GM10847 (cell line): ENCODE measurements around the gene DYNC1I2.

Source experiments
- POLR2A ChIP-seq: IDR thresholded peaks from 2 replicates; pipeline ENCODE4 v1.6.1; 2011; ENCODE audit not compliant: insufficient read length; ENCODE audit errors: extremely low read depth

DYNC1I2 gene

DNA sequence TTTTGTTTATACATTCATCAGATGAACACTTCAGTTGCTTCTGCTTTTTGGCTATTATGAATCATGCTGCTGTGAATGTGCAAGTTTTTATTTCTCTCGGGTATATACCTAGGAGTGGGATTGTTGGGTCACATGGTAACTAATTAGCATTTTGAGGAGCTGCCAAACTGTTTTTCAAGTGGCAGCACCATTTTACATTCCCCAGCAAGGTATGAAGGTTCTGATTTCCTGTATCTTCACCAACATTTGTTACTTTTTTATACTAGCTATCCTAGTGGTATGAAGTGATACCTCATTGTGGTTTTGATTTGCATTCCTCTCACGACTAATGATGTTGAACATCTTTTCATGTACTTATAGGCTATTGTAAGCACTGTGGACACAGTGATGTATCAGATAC, 53.9 kb downstream of the DYNC1I2 start:
- TF ChIP-seq POLR2A = no peak

DNA sequence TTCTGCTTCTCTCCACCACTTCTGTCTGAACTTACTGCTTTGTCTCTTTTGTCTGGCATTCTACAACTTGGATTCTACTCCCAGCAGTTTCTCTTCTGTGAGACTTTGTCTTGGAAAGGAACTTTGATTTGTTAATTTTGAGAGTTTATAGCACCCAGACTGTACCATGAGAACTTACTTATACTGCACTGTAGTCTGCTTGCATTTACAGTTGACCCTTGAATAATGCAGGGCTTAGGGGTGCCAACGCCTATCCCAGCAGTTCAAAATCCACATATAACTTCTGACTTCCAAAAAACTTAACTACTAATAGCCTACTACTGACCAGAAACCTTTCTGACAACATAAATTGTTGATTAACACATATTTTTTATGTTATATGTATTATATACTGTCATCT, 55.5 kb downstream of the DYNC1I2 start:
- no peak for TF ChIP-seq POLR2A

DNA sequence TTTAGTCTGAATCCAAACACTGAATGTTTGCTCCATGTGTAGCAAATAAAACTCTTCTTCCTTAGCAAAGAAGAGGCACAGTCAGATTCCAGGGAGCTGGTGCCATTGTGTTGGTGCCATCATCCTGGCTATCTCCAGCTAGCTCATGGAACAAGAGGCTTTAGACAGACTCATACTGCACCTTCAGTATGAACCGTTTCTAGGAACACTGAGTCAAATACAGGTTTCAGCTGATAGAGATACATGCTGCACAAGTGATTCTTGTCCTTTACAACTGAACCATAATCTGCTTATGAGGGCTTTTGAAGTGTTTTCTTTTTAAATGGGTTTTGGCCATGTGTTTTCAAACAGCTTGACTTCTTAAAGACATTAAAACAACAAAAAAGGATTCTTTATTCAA, 57.9 kb downstream of the DYNC1I2 start:
- TF ChIP-seq POLR2A = no peak

DNA sequence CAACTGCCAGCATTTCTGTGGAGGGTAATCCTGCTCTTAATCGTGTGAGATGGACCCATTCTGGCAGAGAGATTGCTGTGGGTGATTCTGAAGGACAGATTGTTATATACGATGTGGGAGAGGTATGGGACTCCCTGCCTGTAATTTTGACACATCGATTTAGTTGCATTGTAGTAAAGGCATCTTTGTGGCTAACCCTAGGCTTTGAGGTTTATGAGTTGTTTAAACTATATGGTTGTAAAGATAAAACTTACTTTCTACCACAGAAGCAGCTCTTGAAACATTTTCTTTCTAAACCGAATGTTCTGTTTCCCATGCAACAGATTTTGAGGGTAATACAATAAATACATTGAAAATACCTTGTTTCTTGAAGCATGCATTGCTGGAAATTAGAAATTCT, 58.5 kb downstream of the DYNC1I2 start:
- no peak for TF ChIP-seq POLR2A

DNA sequence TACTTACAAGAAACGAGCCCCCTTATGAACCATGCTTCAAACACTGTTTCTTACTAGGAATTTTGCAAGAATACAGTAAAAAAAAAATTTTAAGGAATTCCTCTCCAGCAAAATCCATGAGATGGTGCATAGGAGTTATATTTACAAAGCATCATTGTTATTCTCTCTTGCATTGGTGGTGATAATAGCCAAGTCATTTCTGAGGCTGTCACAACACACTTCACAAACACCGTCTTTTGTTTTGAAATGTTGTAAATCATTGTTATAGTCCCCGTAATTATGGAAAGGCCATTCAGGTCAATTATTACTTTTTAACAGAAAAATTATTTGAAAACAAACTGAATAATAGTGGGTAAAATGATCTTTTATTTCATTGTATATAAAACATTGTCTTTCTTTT, 60.1 kb downstream of the DYNC1I2 start:
- TF ChIP-seq POLR2A = no peak

DNA sequence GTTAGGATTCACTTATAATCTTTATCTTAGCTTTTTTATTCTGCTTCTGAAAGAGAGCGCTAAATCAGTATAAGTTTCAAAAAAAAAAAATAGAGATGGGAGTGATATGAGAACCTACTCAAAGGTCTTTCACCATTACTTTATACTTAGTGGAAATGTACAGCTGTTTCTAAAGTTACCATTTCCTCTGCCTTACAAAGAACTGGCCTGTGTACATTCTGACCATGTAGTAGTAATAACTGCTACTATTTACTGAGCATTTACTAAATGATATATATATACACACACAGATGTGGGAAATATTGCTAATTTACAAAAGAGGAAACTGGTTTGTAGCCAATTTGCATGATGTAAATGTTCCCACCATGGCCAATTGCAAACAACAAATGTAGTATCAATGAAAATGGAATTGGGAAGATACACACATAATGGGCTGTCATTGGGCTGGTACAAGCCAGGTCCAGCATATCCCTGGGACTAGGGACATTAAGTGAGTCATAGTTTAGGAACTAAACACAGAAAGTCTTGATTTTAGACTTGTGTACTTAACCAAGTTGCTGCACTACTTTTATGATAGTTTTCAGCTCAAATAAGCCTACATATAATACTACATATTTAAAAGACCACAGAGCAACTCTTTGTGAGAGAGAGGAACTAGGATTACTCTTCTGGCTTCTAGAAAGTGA, 67.1 kb downstream of the DYNC1I2 start:
- TF ChIP-seq POLR2A = no peak

DNA sequence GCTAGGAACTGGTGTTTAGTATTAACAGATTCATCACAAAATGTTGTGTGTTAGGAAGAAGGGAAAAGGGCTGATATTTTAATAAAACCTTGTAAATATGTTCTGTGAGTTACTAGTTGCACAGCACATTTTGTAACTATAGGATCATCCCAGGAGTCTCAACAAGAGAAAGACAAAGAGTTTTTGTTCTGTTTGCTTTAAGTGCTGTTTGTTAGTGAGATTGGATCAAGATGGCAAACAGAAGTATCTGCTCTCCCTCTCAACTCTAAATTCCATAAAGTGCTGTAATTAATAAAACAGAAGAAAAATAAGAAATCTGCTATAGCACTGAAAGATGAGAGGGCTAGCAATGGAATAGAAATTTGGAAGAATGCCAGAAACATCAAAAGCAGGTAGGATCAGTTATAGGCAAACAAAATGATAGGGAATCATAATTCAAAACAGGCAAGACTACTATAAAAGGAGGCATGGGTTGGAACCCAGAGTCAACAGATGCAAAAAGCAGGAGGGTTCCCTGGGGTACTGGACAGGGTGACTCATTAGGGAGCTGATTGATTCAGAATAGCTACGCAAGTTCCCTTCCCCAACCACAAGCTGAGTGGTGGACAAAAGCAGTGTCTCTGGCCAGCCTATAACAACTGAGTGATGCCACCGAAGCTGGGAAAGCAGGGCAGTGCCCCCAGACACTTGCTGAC, 75.8 kb downstream of the DYNC1I2 start:
- TF ChIP-seq POLR2A = no peak

DNA sequence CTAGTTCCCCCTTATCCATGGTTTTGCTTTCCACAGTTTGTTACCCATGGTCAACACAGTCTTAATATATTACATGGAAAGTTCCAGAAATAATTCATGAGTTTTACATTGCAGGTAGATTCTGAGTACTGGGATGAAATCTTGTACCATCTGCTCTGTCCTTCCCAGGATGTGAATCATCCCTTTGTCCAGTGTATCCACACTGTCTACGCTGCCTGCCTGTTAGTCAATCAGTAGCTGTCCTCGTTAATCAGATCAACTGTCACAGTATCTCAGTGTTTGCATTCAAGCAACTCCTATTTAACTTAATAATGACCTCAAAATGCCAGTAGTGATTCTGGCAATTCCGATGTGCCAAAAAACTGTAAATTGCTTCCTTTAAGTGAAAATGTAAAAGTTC, 76.3 kb downstream of the DYNC1I2 start:
- no peak for TF ChIP-seq POLR2A

DNA sequence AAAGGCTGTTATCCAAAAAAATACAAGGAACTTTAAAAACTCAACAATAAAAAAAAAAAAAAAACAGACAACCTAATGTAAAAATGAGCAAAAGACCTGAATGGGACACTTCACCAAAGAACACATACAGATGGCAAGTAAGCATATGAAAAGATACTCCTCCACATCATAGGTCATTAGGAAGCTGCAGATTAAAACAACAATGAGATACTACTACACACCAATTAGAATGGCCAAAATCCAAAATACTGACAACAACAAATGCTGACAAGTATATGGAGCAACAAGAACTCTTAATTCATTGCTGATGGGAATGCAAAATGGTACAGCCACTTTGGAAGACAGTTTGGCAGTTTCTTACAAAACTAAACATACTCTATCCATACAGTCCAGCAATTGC, 84.2 kb downstream of the DYNC1I2 start:
- TF ChIP-seq POLR2A = no peak

DNA sequence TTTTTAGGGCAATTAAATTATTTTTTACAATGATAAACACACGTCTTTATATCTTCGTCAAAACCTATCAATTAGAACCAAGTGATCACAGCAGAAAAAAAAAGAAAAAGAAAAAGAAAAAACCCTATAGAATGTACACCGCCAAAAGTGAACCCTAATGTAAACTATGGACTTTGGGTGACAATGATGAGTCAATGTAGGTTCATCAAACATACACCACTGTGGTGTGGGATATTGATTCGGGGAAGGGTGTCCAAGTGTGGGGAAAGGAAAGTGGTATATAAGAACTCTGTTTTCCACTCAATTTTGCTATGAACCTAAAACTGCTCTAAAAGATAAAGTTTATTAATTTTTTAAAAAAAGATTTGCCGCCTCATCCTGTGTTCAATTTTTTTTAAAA, 85.1 kb downstream of the DYNC1I2 start:
- no peak for TF ChIP-seq POLR2A

DNA sequence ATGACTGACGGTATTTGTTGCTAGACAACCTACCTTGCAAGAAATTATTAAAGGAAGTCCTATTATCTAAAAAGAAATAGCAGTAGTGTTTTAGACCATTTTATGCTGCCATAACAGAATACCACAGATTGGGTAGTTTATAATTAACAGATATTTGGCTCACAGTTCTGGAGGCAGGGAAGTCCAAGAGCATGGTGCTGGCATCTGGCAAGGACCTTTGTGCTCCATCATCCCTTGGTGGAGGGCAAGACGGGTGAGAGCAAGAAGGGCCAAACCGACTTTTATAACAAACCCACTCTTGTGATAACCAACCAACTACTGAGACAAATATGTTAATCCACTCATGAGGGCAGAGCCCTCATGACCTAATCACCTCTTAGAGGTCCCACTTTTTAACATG, 91.2 kb downstream of the DYNC1I2 start:
- no peak for TF ChIP-seq POLR2A

DNA sequence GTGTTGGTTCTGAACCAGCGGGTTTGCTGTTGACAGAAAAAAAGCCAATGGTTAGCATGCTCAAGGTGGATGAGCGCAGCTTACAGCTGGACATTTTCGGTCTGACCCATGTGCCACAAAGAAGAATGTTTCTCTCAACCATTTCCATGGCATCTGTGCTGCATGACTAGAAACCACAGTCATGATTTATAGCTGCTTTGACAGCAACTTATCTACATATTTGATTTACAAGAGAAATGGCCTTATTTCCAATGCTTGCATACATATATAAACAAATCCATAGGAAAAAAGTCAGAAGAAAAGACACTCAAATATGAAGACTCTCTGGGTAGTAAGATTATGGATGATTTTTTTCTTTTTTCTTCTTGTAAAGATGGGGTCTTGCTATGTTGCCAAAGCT, 98.2 kb downstream of the DYNC1I2 start:
- no peak for TF ChIP-seq POLR2A

DNA sequence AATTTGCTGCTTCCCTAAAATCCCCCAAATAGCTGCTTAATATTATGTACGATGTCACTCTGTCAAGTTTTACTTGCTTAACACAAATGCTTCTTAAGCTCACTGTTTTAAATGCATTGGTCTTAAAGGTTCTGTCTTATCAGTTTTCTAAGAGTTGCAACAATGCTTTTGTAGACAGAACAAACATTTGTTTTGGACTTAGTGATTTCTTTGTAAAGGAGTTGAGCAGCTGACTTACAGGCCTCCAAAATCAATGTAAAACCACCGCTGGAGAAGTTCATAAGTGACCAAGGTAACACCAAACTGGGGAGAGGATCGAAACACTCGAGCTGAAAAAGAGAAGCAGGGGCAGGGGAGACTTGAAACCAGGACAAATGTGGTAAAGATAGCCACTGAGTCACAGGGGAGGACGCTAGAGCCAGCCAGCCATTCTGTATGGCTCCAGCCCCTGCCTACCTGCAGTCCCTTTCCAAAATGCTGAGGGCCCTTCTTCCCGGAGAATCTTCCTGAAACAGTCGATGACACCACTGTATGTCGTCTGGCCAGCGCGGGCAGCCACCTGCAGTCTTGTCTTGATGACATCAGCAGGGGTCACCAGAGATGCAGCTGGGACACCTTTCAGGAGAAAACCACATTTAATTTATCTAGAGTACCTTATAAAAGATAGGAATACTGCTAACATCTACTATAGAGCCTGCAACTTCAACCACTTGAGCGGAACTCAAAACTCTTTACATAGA, 100.2 kb downstream of the DYNC1I2 start:
- no peak for TF ChIP-seq POLR2A

DNA sequence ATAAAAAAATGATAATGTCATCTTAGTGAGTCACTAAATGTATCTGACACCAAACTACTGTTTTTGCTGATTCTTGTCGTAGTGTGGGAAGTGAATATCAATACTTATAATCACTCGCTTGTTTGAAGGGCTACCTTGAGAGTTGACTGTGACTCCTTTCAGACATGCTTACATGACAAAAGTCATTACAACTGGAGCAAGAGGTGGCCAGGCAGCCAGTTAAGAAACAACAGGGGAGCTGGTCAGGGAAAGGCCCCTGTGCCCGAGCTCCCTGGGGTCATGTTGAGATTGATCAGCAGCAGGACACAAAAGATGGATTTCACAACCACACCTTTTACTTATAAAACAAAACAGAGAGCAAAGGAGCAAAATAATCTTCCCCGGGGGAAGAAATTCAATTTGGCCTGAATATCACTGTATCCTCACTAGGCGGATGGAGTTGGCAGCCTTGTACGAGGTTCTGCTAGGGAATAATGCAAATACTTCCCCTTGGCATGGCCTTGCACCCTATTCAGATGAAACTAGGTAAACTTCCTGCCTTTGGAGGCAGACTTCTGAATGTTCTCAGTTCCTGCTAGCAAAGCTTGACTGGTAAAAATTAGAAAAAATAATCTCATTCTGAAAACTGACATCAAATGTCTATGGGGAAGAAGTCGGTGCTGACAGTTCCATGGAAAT, 101.2 kb downstream of the DYNC1I2 start:
- no peak for TF ChIP-seq POLR2A

DNA sequence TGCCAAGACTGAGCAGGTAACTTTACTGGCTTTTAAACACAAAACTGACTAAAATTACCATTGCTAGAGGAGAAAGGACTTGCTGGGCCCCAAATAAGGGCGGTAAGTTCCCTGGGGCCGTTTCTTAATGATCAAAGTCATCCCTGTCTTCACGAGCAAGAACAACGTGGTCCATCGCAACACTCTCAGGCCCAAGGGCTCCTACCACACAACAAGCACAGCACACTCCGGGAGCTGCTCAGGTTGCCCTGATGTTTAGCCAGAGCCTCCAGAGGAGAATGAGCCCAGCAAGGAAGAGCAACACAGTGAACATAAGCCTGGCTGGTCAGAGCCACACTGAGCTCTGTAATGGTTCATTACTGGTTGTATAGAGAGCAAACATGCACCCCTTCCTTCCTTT, 102.7 kb downstream of the DYNC1I2 start:
- TF ChIP-seq POLR2A = no peak

DNA sequence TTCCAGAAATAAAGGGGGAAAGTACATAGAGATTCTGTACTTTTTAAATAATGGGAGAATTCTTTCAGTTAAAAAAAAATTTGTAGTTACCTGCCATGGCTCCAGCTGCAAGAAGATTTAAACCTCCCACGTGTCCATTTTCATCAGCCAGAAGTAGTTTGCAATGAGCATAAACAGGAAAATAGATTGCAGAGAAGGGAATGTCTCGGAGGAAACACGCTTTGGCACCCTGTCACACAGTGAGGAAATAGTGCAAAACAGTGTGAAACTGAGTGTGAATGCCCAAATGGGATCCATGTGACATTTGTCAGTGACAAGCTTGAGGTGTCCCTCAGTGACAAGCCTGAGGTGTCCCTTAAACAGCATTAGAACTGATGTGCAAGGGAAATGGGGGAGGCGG, 104.1 kb downstream of the DYNC1I2 start:
- TF ChIP-seq POLR2A = no peak

DNA sequence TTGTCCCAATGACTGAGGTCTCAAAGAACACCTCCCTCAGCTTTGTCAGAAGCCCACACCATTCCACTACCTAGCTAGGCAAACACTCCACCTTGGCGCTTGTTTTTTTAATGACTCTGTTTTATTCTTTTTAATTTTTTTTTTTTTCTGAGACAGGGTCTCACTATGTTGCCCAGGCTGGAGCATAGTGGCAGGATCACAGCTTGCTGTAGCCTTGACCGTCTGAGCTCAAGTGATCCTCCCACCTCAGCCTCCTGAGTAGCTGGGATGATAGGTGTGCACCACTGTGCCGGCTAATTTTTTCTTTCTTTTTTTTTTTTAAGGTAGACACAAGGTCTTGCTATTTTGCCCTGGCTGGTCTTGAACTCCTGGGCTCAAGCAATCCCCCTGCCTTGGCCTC, 104.9 kb downstream of the DYNC1I2 start:
- TF ChIP-seq POLR2A = no peak
